Adrenal gland (tissue), 12 donors: ENCODE results near the gene STX19. TPM values are rescaled to one million over a fixed set of nuclear protein-coding genes. Genes with fewer than 3 reads are reported as not detected.

Experiments used
- DNase-seq, 7 donors: peaks; one replicate each; pipeline ENCODE4 v3.0.0-alpha.2; 2019 to 2020
- H3K27ac ChIP-seq, 5 donors: fragments of 200-600 bp; sonication (generic) in 4 of 5; 1 replicate in 3 of 5; 2 replicates in 2 of 5; pipeline versions ENCODE4 v1.5.1 to v1.8.0; 2016 to 2020; ENCODE audit warnings: mild to moderate bottlenecking in 1 of 5
- H3K27me3 ChIP-seq: fragments of 200-600 bp; 2 replicates; pipeline ENCODE4 v1.8.0; 2021
- H3K36me3 ChIP-seq, 2 donors: fragments of 200-600 bp; replicated peaks in 1 of 2; 1 replicate in 1 of 2; 2 replicates in 1 of 2; pipeline versions ENCODE4 v1.5.1 to v1.8.0; 2018 to 2022
- H3K4me1 ChIP-seq, 2 donors: fragments of 200-600 bp; replicated peaks in 1 of 2; 1 replicate in 1 of 2; 2 replicates in 1 of 2; pipeline versions ENCODE4 v1.5.1 to v1.8.0; 2018 to 2021
- H3K4me3 ChIP-seq, 4 donors: fragments of 200-600 bp; sonication (generic) in 3 of 4; one replicate each; pipeline ENCODE4 v1.5.1; 2016 to 2018
- H3K9me3 ChIP-seq, 3 donors: fragments of 200-600 bp; sonication (generic) in 1 of 3; replicated peaks in 1 of 3; 1 replicate in 2 of 3; 2 replicates in 1 of 3; pipeline versions ENCODE4 v1.5.1 to v1.8.0; 2016 to 2021
- POLR2A ChIP-seq, 2 donors: fragments of 450-650 bp; IDR thresholded peaks; one replicate each; pipeline ENCODE4 v1.6.1; 2017; ENCODE audit warnings: antibody characterized with exemption in 2 of 2, mild to moderate bottlenecking in 2 of 2, moderate library complexity in 1 of 2
- WGBS, 4 donors: extraction: QIAGEN DNeasy Blood & Tissue Kit in 2 of 4; methylation state at CpG; one replicate each; pipeline versions ENCODE4 v1.1.5 to v1.1.7; 2013 to 2017; 5-methylcytosine and 5-hydroxymethylcytosine counted together
- intact Hi-C, 2 donors: fragments of 100-400 bp; cut with DNase I; formaldehyde crosslinking; loops; one replicate each; pipeline versions ENCODE4 v1.14.1 to v1.15.0; 2022 to 2023
- polyA plus RNA-seq, 3 donors: library from polyadenylated mRNA; stranded (reverse); fragments of 200-250 nt in 2 of 3; fragments of 350-450 nt in 1 of 3; fragmentation: Illumina TruSeq in 1 of 3; extraction: RNeasy Lipid Tissue Mini Kit (QIAGEN cat#74804) in 1 of 3; gene quantifications; one replicate each; pipeline ENCODE4 v1.2.3, GENCODE V29; 2013 to 2014
- total RNA-seq, 9 donors: library from RNA; depleted of rRNA in 4 of 9; stranded (reverse); fragments of >200 nt in 4 of 9; fragments of 120-200 nt in 1 of 9; fragmentation: NEBNext Ultra II Directional in 1 of 9; extraction: Animal tissue kit (Norgen Biotek cat#: 25700) in 1 of 9; gene quantifications; one replicate each; pipeline versions ENCODE4 v1.1.0 to v1.2.4, GENCODE V29; 2013 to 2023
- TF ChIP-seq, protein P1 (sequence below), 6 experiments: fragments of 450-650 bp in 4 of 6; fragments of 200-600 bp in 2 of 6; sonication (generic) in 1 of 6; IDR thresholded peaks; 1 replicate in 5 of 6; 2 replicates in 1 of 6; pipeline versions ENCODE4 v1.5.1 to v1.8.0; 2016 to 2021; ENCODE audit warnings: antibody characterized with exemption in 6 of 6, mild to moderate bottlenecking in 2 of 6, moderate library complexity in 1 of 6
- donor health status: healthy with polysubstance abuse.
- donor health status: Bipolar disorder and iron deficiency.
- donor health status: DM: yes; HTN: yes; CAD: no.
- donor health status: DM: no; HTN: no; CAD: no.
- donor health status: DM: no; HTN: no; CAD: no.
- donor health status: DM: yes; HTN: yes; CAD: no.

STX19 gene
- total and polyA plus RNA-seq, 12 donors: 0.07 to 0.26 (median 0.18) TPM; not detected in 8

GRCh38 chr3:94020293-94020692 is 8.1 kb downstream of the STX19 start:
- intact Hi-C loops: no loop called here
- no peaks in the 10 kb centered on the region for H3K4me1 ChIP-seq
- no peak for DNase-seq
- H3K4me3 ChIP-seq: no peak overlapping the region
- TF ChIP-seq, protein P1, sequence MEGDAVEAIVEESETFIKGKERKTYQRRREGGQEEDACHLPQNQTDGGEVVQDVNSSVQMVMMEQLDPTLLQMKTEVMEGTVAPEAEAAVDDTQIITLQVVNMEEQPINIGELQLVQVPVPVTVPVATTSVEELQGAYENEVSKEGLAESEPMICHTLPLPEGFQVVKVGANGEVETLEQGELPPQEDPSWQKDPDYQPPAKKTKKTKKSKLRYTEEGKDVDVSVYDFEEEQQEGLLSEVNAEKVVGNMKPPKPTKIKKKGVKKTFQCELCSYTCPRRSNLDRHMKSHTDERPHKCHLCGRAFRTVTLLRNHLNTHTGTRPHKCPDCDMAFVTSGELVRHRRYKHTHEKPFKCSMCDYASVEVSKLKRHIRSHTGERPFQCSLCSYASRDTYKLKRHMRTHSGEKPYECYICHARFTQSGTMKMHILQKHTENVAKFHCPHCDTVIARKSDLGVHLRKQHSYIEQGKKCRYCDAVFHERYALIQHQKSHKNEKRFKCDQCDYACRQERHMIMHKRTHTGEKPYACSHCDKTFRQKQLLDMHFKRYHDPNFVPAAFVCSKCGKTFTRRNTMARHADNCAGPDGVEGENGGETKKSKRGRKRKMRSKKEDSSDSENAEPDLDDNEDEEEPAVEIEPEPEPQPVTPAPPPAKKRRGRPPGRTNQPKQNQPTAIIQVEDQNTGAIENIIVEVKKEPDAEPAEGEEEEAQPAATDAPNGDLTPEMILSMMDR (IDR thresholded peaks at IDR 0.05): no peak
- no peak for TF ChIP-seq POLR2A (IDR thresholded peaks at IDR 0.05)
- H3K27me3 ChIP-seq: no peaks in the 10 kb centered on the region
- H3K27ac ChIP-seq: no peak overlapping the region
- H3K36me3 ChIP-seq: no peaks in the 10 kb centered on the region
- 81 to 84% (median 83%) methylated on average over 3 of the region's 3 CpGs for WGBS, 4 donors
- H3K9me3 ChIP-seq: no peaks in the 10 kb centered on the region

DNA sequence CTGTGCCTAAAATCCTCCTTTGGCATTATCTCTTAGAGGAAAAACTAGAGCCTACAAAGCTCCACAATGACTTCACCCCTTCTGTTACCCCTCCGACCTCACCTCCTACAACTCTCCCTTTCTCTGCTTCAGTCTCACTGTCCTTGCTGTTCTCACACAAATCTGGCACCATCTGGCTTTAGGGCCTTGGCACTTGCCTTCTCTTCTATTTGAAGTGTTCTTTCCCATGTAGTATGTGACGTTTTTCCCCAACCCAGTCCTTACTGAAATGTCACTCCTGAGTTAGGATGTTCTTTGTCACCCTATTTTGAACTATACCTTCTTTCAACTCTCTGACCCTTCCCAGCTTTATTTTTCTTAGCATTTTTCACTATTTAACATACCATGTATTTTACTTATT is 8.7 kb downstream of the STX19 start:
- intact Hi-C loops: no loop called here
- H3K27me3 ChIP-seq: no peaks in the 10 kb centered on the region
- no peaks in the 10 kb centered on the region for H3K36me3 ChIP-seq
- no peaks in the 10 kb centered on the region for H3K4me1 ChIP-seq
- no peak for DNase-seq
- TF ChIP-seq, protein P1 (IDR thresholded peaks at IDR 0.05): no peak
- TF ChIP-seq POLR2A (IDR thresholded peaks at IDR 0.05): no peak
- H3K27ac ChIP-seq: no peak overlapping the region
- WGBS, 4 donors: 79 to 89% (median 84%) methylated on average over 2 of the region's 2 CpGs
- peaks cover 0 to 5% (median 0%) of the 10 kb centered on the region in 3 donors for H3K9me3 ChIP-seq
- no peak overlapping the region for H3K4me3 ChIP-seq

DNA sequence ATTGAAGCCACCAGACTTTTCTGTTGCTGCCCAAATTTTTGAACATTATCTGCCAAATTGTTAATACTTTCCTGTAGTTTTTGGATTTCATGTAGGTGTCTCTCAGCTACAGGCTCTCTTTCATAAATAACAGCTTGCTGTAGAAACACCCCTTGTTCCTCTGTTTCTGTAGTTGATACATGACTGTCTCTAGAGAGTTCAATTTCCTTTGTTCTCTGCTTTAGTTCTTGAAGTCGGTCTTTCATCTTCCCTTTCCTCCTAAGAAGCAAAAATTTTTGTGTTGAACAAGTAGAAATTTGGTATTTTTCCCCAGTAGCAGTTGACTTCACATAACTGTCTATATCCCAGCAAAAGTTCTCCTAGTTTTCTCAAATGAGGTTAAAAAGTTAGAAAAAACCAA is 13.4 kb downstream of the STX19 start:
- TF ChIP-seq, protein P1 (IDR thresholded peaks at IDR 0.05): no peak
- no peak for TF ChIP-seq POLR2A (IDR thresholded peaks at IDR 0.05)
- Histone ChIP-seq H3K36me3 (no peaks in the 10 kb centered on the region), H3K4me3 (no peak overlapping the region), H3K9me3 (peaks cover 0 to 6% (median 0%) of the 10 kb centered on the region in 3 donors), H3K27me3 (no peaks in the 10 kb centered on the region), H3K4me1 (no peaks in the 10 kb centered on the region), H3K27ac (no peak overlapping the region)
- no peak for DNase-seq
- 86 to 92% (median 90%) methylated on average over 1 of the region's 1 CpG for WGBS, 4 donors
- intact Hi-C loops: no loop called here

- TF ChIP-seq, protein P1 (IDR thresholded peaks at IDR 0.05): no peak
- no peak for TF ChIP-seq POLR2A (IDR thresholded peaks at IDR 0.05)
- no peaks in the 10 kb centered on the region for H3K27me3 ChIP-seq
- no peak for DNase-seq
- peaks cover 0 to 6% (median 0%) of the 10 kb centered on the region in 3 donors for H3K9me3 ChIP-seq
- intact Hi-C loops: no loop called here
- no peak overlapping the region for H3K4me3 ChIP-seq
- no peaks in the 10 kb centered on the region for H3K4me1 ChIP-seq
- no peaks in the 10 kb centered on the region for H3K36me3 ChIP-seq
- 78 to 87% (median 85%) methylated on average over 1 of the region's 1 CpG for WGBS, 4 donors
- H3K27ac ChIP-seq: no peak overlapping the region
These were observed 16.2 kb downstream of the STX19 start for GRCh38 chr3:94012185-94012584.
